Activated CD8-positive, alpha-beta memory T cell treated with anti-CD3 and anti-CD28 coated beads, Interleukin-2, amount 50 U/mL, for 1 hour (primary cell): ENCODE measurements around the gene PSORS1C1.
"Not testable (repeated sequence)": the region's sequence is repeated elsewhere in the genome, so short reads cannot be mapped to it uniquely, and the experiment has no call there.

Experiments
- DNase-seq: peaks from one replicate; pipeline ENCODE4 v3.0.0-alpha.2; 2020; ENCODE audit errors: extremely low read depth

Gene PSORS1C1

DNA sequence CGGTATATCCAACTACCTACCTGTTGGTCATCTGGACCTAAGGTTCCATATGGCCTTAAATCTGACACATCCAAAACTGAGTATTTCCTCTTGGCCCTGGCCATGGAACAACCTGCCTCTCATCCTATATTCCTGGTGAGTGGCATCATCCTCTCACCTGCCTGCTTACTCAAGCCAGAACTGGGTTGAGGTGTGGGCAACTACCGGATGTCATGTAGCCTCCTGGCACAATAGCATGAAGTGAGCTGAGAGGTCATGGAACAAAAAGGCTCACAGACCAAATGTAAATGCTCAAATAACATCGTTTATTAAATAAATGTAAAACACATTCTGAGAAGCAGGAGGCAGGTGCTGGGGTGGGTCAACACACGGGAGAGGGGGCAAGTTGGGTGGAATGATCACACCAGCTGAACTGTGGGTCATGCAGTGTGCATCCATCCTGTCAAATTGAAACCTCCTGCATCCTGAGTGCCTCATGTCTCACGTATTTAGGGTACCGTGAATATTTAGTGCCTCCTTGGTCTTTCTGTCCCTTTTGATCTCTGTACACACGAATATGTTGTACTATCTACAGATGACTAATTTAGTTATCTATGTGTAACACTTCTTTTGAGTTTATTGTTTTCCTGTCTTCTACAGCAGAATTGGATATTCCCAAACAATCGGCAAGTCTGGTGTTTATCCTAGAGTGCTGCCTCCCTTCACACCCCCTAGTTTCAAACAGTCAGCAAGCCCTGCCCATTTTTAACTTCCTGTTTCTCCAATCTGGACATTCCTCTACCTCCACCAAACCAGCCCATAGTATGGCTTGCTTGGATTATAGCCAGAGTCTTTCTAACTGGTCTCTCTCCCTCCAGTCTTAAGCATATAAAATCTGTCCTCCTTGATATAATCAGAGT lies 63.8 kb downstream of the PSORS1C1 start:
- no peak for DNase-seq

DNA sequence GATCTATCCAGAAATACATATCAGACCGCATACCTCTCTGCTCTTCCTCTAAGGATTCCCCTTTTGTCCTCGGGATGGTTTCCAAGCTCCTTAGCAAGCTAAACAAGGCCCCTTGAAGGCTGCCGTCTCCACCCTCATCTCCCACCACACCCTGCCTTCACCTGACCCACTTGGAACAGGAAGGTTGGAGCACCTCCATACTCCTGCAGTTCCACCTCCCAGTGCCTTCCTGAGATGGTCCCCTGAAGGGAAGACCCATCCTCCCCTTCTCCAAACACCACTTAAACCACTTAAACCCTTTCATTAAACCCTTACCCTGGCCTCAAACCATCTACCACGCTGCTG lies 64.4 kb downstream of the PSORS1C1 start:
- DNase-seq, result no peak

DNA sequence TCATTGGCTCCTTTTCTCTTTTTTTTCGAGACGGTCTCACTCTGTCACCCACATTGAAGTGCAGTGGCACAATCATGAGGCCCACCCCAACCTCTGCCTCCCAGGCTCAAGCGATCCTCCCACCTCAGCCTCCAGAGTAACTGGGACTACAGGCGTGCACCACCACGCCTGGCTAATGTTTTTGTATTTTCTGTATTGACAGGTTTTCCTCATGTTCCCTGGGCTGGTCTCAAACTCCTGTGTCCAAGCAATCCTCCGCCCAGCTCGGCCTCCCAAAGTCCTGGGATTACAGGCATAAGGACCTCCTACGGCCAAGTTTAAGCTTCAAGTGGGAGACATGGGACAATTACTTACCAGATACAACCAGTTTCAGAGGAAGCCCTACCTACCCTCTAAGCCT lies 65.3 kb downstream of the PSORS1C1 start:
- DNase-seq, result no peak

DNA sequence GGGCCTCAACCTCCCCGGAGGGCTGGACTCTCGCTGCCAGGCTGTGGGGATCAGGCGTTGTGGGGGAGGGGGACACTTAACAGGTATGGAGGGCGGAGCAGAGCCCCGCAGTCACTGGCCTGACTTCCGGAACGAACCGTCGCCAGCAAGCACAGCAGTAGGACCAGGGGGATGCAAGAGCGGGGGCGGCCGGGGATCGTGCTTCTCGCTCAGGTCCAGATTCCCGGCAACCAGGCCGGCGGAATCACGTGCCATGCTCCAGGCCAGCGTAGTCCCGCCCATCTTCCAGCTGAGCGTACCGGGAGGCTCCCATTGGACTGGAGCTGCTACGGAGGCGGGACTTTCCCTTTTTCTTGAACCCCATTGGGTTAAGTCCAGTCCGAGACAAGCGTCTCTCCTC lies 65.9 kb downstream of the PSORS1C1 start:
- DNase-seq, result no peak

DNA sequence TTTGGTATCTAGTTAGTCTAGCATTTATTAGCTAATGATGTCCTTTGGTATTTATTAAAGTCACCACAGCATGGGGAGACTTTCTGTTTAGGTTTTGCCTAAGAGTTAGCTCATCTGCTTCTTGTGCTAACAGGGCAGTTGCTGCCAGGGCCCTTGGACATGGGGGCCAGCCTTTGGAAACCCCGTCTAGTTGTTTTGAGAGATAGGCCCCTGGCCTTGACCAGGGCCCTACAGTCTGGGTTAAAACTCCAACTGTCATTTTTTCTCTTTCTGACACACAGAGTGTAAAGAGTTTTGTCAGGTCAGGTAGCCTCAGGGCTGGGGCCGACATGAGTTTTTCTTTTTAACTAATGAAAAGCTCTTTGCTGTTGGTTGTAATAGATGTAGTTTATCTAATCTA lies 68.7 kb downstream of the PSORS1C1 start:
- DNase-seq, result not testable (repeated sequence)

DNA sequence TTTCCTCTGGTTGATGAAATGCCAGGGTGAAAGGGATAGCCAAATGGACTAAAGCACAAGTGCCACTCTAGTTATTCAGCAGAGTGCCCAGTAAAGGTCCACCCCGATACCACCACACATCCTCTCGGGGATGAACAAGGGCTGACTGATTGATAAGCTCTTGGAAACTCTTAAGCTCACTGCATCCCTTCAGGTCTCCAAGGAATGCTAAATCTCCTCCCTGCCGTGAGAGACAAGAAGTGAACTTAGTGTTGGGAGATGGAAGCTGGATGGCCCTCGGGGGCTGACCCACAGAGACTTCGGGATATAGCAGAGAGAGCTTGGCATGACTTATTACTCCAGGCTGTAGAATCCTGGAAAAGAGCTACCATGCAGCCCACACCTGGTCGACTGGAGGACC lies 69.3 kb downstream of the PSORS1C1 start:
- not testable (repeated sequence) for DNase-seq

DNA sequence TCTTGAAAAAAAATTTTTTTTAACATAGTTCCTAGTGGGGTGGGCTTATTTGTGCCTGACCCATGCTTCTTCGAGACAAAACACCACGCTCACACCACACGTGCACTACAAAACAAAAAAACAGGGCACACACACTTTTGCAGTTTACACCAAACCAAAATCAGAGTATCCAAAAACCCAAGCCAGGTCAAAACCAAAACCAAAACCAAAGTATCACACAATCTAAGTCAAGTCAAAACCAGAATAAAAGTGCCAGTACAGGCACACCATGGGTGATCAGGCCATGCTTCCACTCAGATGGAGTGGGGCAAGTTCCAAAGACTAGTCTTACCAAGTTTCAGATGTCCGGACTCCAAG lies 71.1 kb downstream of the PSORS1C1 start:
- DNase-seq, result not testable (repeated sequence)

DNA sequence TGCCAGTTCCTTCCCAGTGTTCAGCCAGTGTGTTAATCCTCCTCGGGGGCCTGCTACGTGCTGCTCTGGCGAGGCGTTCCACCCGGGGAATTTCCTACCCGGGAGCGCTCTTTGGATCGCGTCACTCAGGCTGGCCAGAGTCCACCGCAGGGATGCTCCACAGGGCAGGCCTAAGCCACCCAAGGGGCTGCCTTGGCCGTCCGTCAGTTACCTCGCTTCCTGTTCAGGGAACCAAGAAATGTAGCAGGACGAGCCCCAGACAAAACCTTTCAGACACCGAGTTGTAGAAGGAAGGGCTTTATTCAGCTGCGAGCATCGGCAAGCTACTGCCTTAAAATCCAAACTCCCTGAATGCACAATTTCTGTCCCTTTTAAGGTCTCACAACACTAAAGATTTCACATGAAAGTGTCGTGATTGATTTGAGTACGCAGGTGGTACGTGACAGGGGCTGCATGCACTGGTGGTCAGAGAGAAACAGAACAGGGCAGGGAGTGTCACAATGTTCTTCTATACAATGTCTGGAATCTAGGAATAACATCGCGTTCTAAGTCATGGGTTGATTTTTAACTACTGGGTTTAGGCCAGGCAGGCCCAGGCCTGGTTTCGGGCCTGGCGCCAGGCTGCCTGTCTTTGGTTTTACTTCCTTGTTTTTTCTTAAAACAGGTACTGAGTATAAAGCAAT lies 71.6 kb downstream of the PSORS1C1 start:
- no peak for DNase-seq

DNA sequence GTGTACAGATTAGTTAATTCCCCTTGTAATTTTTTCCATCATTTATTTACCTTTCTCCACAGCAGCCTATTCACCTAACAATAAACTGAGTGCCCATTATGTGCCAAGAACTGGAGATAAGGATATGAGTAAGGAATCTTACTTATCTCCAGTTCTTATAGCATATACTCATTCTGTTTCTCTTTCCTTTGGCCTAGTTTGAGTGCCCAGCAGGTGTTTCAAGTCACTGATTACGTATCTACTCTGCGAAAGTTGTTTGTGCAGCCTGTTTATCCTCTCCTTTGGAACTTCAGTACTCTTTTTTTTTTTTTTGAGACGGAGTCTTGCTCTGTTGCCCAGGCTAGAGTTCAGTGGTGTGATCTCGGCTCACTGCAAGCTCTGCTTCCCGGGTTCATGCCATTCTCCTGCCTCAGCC lies 73.2 kb downstream of the PSORS1C1 start:
- no peak for DNase-seq

DNA sequence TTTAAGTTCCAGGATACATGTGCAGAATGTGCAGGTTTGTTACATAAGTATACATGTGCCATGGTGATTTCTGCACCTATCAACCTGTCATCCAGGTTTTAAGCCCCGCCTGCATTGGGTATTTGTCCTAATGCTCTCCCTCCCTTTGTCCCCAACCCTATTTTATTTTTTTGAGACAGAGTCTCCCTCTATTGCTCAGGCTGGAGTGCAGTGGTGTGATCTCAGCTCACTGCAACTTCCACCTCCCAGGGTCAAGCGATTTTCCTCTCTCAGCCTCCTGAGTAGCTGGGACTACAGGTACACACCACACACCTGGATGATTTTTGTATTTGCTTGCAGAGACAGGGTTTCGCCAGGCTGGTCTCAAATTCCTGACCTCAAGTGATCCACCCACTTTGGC lies 74.6 kb downstream of the PSORS1C1 start:
- DNase-seq, result not testable (repeated sequence)
